ENCODE results near the gene ADCY2.

DNA sequence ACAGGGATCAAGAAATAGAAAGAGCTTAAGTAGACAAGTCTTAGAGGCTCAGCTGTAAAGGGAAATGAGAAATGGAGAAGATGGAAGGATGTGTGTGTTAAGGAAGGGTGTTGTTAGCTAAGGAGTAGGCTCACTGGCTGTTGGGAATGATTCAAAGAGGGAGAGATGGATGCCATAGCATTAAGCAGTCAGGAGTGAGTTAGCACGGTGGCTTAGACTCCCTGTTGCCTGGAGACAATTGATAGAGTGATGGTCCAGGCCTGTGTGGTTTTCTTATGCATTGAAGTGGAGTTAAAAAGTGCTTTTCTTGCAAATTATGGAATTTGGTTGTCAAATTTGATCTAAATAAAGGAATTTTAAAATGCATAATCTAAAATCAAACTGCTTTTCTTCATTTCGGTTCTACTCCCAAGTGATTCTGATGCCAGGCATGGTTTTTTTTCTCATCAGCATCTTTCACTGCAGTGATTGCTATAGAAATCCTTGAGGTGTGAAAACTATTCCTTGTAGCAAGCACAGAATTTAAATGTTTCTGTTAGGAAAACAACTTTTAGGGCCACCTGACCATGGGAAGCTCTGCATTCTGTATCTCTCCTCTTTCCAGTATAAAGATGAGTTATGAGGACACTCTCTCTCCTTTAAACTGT, 214.7 kb downstream of the ADCY2 start:
- TF ChIP-seq, protein P1, sequence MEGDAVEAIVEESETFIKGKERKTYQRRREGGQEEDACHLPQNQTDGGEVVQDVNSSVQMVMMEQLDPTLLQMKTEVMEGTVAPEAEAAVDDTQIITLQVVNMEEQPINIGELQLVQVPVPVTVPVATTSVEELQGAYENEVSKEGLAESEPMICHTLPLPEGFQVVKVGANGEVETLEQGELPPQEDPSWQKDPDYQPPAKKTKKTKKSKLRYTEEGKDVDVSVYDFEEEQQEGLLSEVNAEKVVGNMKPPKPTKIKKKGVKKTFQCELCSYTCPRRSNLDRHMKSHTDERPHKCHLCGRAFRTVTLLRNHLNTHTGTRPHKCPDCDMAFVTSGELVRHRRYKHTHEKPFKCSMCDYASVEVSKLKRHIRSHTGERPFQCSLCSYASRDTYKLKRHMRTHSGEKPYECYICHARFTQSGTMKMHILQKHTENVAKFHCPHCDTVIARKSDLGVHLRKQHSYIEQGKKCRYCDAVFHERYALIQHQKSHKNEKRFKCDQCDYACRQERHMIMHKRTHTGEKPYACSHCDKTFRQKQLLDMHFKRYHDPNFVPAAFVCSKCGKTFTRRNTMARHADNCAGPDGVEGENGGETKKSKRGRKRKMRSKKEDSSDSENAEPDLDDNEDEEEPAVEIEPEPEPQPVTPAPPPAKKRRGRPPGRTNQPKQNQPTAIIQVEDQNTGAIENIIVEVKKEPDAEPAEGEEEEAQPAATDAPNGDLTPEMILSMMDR (IDR thresholded peaks at IDR 0.05) = no peak
- TF ChIP-seq POLR2AphosphoS5 (IDR thresholded peaks at IDR 0.05) = no peak
- no peak for TF ChIP-seq POLR2A (IDR thresholded peaks at IDR 0.05)

Measured in prostate gland (tissue), 2 donors.